ENCODE data around the gene ADAMTS19. TPM values are rescaled to one million over a fixed set of nuclear protein-coding genes. Genes with fewer than 3 reads are reported as not detected.

ADAMTS19 gene
- total RNA-seq, 2 donors from 2014 or later, result 26.2 to 34.6 TPM

GRCh38 chr5:129781594-129781993 is 321.5 kb downstream of the ADAMTS19 start:
- no peaks in the 10 kb centered on the region for H3K9me3 Mint-ChIP-seq
- Histone ChIP-seq H3K27me3 (ENCODE audit: control insufficient read depth, insufficient read depth, low read length, poor library complexity, severe bottlenecking) (no peaks in the 10 kb centered on the region), H3K9ac (ENCODE audit: extremely low read depth, low read length, poor library complexity, severe bottlenecking) (no peak overlapping the region), H3K4me1 (ENCODE audit: control insufficient read depth, insufficient read depth, low read length) (no peaks in the 10 kb centered on the region), H3K36me3 (ENCODE audit: control insufficient read depth, insufficient read depth, low read length) (no peaks in the 10 kb centered on the region), H3K4me3 (ENCODE audit: low read length) (no peak overlapping the region), H3K9me3 (ENCODE audit: control insufficient read depth, low read length) (no peaks in the 10 kb centered on the region), H3K27ac (ENCODE audit: low read depth, low read length) (no peak overlapping the region)
- no peak overlapping the region for H3K4me3 Mint-ChIP-seq
- TF ChIP-seq CTCF (conservative IDR thresholded peaks at IDR 0.05), result no peak
- no peaks in the 10 kb centered on the region for H3K4me1 Mint-ChIP-seq
- WGBS, 2 experiments (ENCODE audit: insufficient coverage in 1 of 2, insufficient read length in 1 of 2), result 84 to 86% methylated on average over 2 of the region's 2 CpGs
- H3K36me3 Mint-ChIP-seq (ENCODE audit: low read depth), result no peaks in the 10 kb centered on the region
- DNase-seq, result no peak
- H3K27me3 Mint-ChIP-seq (ENCODE audit: insufficient read depth), result no peaks in the 10 kb centered on the region
- no peak overlapping the region for H3K27ac Mint-ChIP-seq

Measured in endodermal cell (in vitro differentiated cells).